COR-L47 (cell line): ENCODE data around the gene HOXA7.

Experiments
- DNase-seq: peaks from one replicate; lab custom pipeline; 2025; lab: John Stamatoyannopoulos, UW

Gene HOXA7

DNA sequence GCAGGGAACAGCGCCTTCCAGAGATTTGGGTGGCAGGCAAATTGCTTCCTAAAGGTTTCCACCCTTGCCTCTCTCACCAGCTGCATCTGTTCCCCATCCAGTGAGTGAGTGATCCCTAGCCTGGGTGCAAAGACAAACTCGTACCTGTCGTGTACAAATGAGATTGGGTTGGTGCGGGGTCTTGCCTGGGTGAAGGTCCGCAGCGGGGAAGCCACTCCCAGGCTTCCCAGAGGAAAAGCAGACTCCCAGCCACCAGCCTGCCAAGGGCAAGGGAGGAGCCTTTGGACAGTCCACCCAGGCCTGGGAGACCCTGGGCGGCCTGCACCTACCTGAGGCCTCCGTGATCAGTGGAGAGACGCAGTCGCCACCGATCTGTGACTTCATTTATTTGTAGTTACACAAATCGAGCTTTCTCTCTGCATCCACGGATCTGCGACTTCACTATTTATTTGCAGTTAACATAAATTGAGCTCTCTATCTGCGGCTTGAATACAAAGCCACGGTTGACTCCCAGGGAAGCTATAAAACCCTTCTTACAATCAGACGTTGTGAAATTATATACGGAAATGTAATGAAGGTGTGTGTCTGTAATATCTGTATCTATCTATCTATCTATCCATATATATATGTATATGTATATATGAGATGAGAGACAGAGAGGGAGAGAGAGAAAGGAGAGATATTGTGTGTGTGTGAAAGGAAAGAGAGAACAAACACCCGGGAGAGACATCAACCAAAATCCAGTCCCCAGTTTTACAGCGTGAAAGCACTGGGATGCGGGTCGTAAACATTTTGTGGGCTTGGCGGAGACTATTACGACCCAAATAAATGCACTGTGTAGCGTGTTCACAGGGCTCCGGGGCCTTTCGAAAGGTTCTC, 3.0 kb upstream of the HOXA7 start:
- DNase-seq: no peak

DNA sequence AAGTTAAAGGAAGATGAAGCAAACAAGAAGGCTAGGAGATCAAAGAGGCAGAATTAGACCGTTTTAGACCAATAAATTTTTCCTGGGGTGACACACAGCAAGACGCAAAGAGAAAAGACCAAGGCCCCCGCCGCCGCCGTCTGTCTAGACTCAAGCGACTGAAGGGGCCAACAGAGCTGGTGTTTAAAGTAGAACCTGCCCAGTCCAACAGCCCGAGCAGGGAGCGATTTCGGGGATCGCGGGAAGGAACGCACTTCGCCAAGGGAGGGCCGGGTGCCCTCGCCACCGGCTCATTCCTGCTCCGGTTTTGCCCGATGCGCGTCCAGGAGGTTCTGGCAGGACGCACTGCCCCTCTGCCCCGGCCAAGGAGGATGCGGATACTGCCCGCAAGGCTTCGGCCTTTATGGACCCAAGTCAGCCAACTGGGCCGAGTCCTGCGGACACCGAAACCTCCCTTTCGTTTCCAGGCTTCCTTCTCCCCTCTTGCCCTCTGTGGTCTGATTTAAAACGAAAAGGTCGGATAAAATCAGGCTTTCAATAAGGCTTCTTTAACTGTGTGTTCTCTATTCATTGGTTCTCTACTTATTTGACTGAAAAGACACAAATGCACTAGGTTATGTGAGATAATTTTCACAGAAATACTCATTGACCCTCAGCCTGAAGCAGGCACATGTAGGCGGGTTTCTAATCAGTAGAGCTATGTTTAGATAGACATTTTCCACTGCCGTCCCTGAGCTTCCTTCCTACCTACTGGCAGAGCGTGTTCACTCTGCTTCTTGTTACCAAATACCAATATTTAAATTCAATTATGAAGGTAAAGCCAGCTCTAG, 2.2 kb upstream of the HOXA7 start:
- DNase-seq: no peak

DNA sequence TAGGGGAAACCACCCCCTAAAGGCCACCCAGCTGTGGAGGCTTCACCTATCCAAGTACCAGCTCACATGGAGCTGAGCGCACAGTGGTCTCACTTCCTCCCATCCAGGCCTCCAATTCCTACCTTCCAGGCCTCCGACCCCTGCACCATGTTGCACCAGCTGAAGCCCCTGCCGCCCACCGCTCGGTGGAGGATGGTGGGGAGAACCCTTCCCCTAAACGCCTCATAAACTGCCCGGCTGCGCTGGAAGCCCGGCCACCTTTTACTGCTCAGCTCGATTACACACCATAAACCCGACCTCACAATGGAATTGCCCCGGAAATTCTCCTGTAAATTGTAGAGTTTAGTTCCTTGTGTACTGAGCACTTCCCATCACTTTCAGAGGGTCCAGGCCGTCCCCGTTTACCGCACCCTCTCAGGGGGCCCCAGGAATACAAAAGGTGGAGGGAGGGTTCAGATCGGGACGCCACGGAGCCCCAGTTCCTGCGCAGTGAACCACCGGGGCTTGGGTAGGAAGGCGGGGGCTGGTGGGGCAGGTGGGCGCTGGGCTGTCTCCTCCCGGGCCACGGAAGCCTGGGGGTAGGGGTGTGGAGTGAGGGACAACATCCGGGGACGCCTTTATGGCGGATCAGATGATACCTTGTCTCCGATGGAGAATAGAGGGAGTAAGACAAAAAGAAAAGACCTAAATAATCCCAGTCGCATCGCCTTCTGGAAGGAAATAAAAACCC, 1.4 kb upstream of the HOXA7 start:
- DNase-seq: no peak

DNA sequence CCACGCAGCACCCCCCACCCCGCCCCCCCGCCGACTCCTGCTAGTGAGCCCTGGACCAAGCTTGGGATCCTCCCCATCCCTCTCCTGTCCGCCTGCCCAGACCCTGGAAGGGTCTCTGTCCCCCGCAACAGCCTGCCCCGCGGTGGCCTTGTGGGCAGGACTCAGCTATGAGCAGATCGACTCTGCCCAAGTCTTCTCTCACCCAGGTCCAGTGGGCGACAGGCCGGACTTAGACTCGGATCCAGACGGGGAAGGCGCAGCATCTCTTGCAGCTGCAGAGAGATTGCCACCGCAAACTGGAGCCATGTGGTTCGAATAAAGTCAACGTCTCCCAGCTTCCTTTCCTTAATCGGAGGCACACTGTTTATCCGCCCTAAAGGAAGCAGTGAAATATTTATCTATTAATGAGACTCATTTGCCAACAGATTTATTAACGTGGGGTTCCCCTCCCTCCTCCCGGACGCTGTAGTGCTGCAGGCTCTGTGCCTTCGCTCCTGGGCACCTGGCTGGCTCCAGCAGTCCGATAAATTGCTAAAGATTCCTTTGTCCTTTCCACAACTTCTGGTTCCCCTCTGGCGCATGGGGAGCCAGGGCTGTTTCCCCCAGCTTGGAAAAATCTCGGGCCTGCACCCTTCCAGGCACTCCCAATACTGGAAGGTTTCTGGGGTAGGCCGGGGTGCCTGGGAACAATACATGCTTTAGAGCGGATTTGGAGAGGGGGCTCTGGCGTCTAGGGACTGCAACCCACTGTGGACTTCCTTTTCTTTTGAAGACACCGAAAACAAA, 634 bp upstream of the HOXA7 start:
- no peak for DNase-seq

DNA sequence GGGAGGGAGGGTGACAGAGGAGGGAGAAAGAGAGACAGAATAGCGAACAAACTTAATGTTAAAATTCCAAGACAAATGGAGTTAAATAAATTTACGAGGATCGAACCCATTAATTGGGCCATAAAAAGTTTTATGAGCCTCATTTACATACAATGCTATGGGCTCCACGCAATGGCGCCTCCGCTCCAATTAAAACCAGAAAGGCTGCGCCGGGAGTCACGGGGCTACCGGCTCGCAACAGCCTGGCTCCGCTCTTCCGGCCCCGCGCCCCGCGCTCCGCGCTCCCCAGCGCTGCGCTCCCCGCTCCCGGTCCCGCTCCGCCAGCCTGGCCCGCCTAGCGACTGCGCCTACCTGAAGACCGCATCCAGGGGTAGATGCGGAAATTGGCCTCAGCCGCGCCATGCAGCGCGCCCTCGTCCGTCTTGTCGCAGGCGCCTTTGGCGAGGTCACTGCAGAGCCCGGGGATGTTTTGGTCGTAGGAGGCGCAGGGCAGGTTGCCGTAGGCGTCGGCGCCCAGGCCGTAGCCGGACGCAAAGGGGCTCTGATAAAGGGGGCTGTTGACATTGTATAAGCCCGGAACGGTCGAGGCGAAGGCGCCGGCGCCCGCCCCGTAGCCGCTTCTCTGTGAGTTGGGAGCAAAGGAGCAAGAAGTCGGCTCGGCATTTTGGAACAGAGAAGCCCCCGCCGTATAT, 513 bp downstream of the HOXA7 start:
- no peak for DNase-seq

DNA sequence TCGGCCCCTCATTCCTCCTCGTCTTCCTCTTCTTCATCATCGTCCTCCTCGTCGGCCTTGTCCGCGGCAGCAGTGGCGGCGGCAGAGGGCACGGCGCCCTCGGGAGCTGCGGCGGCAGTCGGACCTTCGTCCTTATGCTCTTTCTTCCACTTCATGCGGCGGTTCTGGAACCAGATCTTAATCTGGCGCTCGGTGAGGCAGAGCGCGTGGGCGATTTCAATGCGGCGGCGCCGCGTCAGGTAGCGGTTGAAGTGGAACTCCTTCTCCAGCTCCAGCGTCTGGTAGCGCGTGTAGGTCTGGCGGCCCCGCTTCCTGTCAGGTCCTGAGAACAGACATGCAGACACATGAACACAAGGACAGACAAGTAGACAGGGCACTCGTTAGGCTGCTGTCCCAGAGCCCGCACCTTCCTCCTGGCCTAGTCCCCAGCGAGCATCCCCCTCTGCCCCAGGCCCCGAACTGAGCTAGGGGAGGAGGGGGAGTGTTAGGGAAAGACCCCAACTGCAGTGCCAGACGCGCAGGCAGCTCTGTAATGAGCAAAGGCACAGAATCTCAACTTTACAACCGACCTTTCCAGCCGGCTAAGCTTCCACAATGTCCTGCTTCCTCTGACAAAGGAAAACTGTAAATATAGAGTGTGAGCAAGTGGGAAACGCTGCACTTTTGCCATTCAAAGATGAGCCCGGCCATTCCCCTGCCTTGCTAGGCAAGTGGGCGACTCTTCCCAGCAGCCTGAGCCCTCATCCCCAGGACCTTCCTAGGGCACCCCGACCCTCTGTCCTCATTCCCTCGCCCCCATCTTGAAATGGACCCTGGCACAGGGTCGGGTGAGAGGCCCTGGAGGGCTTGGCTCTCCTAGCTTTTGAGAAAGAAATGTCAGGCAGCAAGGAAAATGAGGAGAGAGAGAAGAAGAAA, 1.3 kb downstream of the HOXA7 start:
- no peak for DNase-seq

DNA sequence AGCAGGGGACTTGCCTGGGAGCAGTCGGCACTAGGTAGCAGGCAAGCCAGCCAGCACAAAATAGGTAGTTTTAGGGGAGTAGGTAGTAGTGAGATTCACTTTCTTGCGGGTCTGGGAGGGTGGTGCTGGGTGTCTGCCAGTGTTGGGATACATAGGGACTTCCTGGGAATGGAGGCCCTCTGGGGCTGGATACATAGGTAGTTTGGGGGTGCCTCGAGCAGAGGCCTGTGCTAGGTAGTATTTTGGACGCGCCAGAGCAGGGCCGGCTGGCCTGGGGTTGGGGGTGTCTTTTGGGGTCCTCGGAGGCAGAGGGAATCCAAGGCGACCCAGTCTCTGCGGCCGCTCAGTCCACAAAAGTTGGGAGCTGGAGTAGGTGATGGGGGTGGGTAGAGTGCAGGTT, 2.1 kb downstream of the HOXA7 start:
- no peak for DNase-seq

DNA sequence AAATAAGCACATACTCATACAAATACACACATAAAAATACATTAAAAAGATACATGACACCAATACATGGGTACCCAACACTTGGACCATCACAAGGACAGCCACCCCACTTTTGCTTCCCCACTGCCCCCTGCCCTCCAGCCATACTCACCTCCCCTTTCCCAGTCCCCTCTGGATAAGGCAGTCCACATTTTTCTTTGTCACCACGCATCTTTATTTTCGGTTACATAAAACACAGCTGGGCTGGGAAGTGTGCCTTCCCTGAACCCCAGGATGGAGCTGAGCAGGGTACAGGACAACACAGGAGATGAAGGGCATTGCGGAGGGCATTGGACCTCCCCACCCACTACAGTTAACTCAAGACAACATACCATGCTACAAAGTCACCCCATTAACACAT, 2.9 kb downstream of the HOXA7 start:
- DNase-seq: no peak

DNA sequence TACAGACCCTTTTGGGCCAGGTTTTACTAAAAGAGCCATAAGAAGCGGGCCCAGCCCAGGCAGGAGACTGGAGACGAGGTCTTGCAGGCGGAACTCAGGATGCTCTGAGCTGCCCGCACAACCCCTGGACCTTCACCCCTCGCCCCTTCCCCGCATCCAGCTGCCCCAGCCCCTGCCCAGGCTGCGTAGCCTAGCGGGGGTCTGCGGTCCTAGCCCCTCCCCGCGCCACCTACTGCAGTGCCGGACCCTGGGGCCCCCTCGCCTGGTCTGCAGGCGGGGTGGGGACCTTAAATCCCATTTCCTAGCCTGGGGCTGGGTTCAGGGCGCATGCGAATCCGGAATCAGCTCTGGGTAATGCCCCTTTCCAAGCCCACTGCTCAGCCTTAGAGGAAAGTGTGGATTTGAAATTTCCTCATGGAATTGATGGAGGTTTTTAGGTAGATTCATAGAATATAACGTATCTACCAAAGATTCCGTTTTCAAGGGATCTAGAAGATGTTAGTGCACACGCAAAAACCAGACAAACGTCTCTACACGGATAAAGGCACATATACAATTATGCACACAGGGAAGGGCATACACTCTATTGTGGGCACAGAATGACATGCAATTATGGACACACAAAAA, 3.5 kb downstream of the HOXA7 start:
- no peak for DNase-seq

DNA sequence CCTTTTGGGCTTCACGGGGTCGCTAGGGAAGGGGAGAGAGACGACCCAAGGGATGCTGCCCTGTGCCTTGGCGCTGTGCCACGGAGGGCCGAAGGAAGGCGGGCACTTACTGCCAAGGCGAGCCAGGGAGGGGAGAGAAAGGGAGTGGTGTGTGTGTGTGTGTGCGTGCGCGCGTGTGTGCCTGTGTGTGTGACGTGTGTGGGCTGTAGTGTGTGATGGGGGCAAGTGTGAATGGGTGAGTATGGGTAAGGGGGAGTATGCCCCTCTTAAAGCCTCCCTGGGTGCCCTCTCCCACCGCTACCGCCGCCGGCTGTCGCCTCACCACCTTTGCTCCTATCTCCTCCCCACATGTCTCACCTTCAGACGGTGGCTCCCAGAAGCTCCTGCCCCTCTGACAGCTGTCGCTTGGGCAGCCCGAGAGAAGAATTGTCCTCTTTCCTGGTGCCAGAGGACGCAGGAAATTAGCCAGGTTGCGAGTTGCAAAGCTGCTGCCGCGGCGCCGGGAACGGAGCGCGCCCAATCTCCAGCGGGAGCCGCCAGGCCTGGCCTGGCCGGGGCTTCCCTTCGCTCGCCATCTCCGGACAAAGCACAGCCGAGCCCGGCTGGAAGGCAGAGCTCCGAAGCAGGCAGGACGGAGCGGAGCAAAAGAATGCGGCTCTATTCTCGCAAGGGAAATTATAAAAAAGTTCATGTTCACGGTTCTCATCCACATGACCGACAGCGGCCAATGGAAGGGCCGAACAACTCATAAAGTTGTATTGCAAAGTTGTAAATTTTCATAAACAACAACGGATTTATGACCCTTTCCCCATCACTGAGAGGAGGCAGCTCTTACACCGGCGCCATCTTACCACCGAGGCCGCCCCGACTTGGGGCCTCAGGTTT, 4.3 kb downstream of the HOXA7 start, which contains the start of gene HOXA3:
HOXA3 (minus strand) TSS at position 653 of the 885 bp plus-strand sequence. CDS start 41,943 bp downstream, outside the sequence.
- DNase-seq: no peak

DNA sequence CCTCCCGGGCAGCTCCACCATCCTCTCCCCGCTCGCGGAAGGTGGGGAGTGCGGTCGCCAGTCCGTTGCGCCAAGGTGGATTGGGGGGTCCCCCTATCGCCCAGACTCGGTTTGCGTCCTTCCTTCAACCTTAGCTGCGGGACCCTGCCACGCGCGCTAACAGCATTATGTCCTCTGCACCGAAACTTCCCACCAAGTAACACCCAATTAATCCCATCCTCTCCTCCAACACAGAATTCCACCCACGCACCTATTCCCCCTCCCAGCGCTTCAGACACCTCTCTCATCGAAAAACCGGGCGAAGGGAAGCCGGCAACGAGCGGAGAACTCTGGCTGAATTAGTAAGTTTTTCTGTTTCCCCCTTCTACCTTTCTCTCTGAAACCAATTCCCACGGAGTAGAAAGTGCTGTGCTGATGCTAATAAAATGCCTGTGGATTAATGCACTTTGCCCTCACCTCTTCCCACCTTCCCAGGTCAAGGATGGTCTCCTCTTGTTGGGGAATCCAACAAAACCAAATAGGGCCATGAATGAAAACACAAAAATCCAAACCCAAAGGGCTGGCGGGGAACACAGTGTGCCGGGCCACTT, 5.0 kb downstream of the HOXA7 start:
- no peak for DNase-seq

DNA sequence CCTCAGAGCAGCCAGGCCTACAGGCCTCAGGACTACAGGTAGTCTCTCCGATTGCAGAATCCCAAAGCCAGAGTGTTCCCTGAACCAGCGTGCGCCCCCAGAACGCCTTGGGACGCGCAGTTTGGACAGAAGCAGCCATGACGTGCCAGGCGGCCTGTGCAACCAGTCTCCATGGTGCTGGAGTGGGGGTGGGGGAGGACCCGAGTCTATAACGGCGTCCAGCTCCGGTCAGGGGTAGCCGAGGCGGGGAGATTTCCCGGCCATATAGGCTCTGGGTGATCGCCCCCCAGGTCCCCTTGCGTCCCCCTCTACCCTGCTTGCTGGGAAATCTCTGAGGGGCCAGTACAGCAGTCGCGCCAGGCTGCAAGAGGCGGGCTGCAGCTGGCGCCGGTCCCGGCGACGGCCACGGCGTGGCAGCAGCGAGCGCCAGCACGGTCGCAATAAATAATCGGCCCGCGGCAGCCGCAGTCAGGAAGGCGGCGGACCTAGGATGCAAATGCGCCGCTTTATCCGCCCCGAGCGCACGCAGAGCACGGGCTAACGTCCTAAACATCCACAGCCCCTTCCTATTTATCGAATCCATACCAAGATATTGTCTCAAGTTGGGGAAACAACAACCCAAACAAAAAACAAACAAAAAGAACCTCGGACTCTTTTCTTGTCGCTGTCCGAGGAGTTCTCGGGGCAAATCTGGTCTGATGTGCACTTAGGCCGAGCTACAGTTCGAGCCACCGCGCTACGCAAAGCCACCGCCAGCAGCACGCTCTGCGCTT, 5.7 kb downstream of the HOXA7 start:
- no peak for DNase-seq

DNA sequence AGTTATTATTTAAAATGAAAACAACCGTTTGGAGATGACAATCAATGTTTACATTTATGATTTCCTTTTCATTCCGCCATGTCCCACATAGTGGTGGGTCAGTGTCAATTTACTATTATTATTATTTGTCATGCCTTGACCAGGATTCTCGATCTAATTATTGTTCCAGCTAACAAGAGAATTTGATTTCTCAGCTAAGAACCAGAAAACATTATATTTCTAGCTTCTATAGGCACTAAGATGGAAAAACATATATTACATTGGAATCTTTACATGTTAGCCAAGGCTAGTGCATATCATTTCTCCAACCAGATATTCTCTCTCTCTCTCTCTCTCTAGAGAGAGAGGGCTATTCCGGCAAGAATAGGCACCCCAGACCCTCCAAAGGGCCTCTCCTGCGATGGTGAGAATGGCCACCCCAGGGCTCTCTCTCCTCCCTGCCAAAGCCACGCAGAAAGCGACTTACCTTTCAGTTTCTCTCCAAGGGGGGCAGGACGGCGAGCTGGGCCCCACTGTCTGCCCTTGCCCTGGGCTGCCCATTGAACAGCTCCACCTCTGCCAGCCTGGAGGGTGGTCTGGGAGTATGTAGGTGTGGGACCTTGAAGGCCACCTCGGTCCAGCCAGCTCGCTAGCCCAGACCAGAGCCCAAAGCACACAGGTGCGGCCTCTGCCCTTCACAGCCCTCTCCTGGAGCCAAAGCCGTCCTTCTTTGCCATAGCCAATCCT, 6.5 kb downstream of the HOXA7 start:
- DNase-seq: no peak

DNA sequence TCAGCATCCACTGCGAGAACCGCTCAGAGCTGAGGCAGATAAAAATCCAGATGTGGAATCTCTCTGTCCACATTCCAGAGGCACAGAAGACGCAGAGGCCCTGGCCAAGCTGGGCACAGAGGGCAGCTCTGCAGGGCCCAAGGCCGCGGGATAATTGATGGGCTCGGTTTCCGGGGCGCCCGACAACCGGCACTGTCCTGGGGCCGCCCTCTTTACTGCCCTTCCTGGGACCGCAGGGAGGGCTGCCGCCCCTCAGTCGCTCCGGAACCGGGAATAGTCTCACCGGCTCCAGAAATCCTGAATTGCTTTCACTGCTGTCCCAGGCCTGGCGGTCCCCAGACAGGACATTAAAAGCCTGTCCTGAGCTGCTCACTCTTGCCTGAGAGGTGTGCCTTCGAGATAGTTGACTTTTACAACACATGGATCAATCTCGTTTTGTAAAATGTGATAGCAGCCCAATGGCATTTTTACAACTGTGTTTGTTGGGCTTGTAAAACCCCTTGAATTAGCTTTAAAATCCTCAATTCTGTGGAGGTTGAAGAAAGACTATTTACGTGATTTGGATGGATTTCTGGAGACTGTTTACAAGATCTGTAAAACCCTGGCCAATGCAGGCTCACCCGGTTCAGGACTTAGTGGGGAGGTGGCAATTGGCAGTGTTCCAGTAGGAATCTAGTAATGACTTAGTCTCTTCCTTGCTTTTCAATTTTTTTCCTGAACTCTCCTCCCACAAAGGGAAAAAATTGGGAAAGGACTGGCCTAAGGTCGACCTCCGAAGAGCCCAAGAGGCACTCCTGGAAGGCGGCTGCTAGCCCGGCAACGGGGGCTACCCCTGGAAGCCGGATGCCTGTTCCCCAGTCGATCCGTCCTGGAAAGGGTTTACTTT, 7.5 kb downstream of the HOXA7 start:
- no peak for DNase-seq

DNA sequence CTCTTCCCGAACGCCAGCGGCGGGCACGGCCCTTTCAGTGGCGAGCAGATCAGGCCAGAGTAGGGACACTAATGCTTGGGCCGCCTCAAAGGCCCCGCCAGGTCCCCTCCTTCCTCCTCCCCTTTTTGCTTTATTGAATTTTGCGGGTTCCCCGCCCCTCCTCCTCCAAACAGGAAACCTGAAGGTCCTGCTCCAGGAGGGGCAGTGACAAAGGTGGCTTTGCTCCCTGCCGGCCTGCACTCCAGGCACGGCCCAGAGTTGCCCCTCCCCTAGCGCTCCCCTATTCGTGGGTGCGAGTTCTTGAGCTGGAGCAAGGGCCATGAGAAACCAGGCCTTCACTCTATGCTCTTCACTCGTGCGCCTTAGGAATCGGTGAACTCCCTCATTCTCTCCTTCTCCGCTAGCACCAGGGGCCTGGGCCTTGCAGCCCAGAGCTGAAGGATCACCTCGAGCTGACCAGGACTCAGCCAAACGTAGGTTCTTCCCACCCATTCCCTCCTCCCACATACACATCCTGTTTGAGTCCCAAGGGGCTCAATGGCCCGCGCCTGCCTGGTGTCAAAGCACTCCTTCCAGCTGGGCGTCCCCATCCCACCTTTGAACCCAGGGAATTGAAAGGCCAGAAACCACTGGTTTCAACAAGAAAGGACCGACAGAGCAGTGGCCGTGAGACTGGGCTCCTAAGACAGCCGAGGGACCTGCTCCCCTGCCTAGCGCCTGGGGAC, 8.3 kb downstream of the HOXA7 start:
- DNase-seq: no peak
